Measurements from ENCODE around the gene FRG2. TPM values are rescaled to one million over a fixed set of nuclear protein-coding genes. Genes with fewer than 3 reads are reported as not detected.

The FRG2 gene
- total RNA-seq, 1 donor from 2014 or later, result not detected

GRCh38 chr4:190018201-190018920, 8.7 kb downstream of the FRG2 start:
- Mint-ChIP-seq H3K9me3 (peaks cover 58% of the 10 kb centered on the region), H3K4me3 (no peak overlapping the region), H3K27ac (no peak overlapping the region), H3K4me1 (no peaks in the 10 kb centered on the region), H3K27me3 (ENCODE audit: insufficient read depth, low read depth) (peaks cover 9% of the 10 kb centered on the region), H3K36me3 (no peaks in the 10 kb centered on the region)
- Histone ChIP-seq H3K9me3 (ENCODE audit: low read depth) (no peaks in the 10 kb centered on the region), H3K36me3 (no peaks in the 10 kb centered on the region), H3K4me1 (no peaks in the 10 kb centered on the region), H3F3A (ENCODE audit: low read depth) (no peaks in the 10 kb centered on the region), H4K20me1 (ENCODE audit: low read depth) (no peaks in the 10 kb centered on the region), H3K27me3 (peaks cover 91% of the 10 kb centered on the region), H3K4me2 (peak overlapping the region; percentile 35), H3K79me2 (ENCODE audit: low read depth) (no peaks in the 10 kb centered on the region), H3K9ac (no peak overlapping the region), H3K27ac (no peak overlapping the region), H3K4me3 (peak overlapping the region; percentile 9), H2AFZ (replicated peaks) (no peak overlapping the region)
- TF ChIP-seq EZH2phosphoT487 (IDR thresholded peaks at IDR 0.05) (no peak), EZH2 (IDR thresholded peaks at IDR 0.05) (no peak), CTCF (IDR thresholded peaks at IDR 0.05) (no peak)
- no peak for DNase-seq (ENCODE audit: low spot score)

GRCh38 chr4:190017357-190018200, 9.5 kb downstream of the FRG2 start:
- peak; percentile 39 for DNase-seq (ENCODE audit: low spot score)
- no peaks in the 10 kb centered on the region for H3K36me3 ChIP-seq
- no peaks in the 10 kb centered on the region for H3K4me1 ChIP-seq
- H3K9me3 ChIP-seq (ENCODE audit: low read depth), result no peaks in the 10 kb centered on the region
- H3K27me3 Mint-ChIP-seq (ENCODE audit: insufficient read depth, low read depth), result peaks cover 9% of the 10 kb centered on the region
- H3K36me3 Mint-ChIP-seq, result no peaks in the 10 kb centered on the region
- H3K27me3 ChIP-seq, result peaks cover 94% of the 10 kb centered on the region
- H3K79me2 ChIP-seq (ENCODE audit: low read depth), result no peaks in the 10 kb centered on the region
- no peaks in the 10 kb centered on the region for H3F3A ChIP-seq (ENCODE audit: low read depth)
- H3K27ac Mint-ChIP-seq, result no peak overlapping the region
- peak overlapping the region; percentile 67 for H3K4me2 ChIP-seq
- H3K9me3 Mint-ChIP-seq, result peaks cover 61% of the 10 kb centered on the region
- H2AFZ ChIP-seq (replicated peaks), result no peak overlapping the region
- no peaks in the 10 kb centered on the region for H4K20me1 ChIP-seq (ENCODE audit: low read depth)
- H3K4me3 Mint-ChIP-seq, result no peak overlapping the region
- no peaks in the 10 kb centered on the region for H3K4me1 Mint-ChIP-seq
- peak overlapping the region; percentile 34 for H3K4me3 ChIP-seq
- no peak overlapping the region for H3K9ac ChIP-seq
- H3K27ac ChIP-seq, result no peak overlapping the region
- TF ChIP-seq EZH2phosphoT487 (IDR thresholded peaks at IDR 0.05), result peak; percentile 40
- no peak for TF ChIP-seq CTCF (IDR thresholded peaks at IDR 0.05)
- peak; percentile 59 for TF ChIP-seq EZH2 (IDR thresholded peaks at IDR 0.05)

GRCh38 chr4:190016369-190017289, 10.4 kb downstream of the FRG2 start:
- peaks cover 64% of the 10 kb centered on the region for H3K9me3 Mint-ChIP-seq
- H3K4me1 Mint-ChIP-seq, result no peaks in the 10 kb centered on the region
- H3K4me3 ChIP-seq, result peak overlapping the region; percentile 34
- H3K9me3 ChIP-seq (ENCODE audit: low read depth), result no peaks in the 10 kb centered on the region
- no peaks in the 10 kb centered on the region for H3F3A ChIP-seq (ENCODE audit: low read depth)
- no peak overlapping the region for H3K4me3 Mint-ChIP-seq
- H3K27ac Mint-ChIP-seq, result no peak overlapping the region
- H3K36me3 Mint-ChIP-seq, result no peaks in the 10 kb centered on the region
- peak; percentile 2 for DNase-seq (ENCODE audit: low spot score)
- H3K27me3 Mint-ChIP-seq (ENCODE audit: insufficient read depth, low read depth), result peaks cover 9% of the 10 kb centered on the region
- H3K27ac ChIP-seq, result no peak overlapping the region
- no peaks in the 10 kb centered on the region for H3K36me3 ChIP-seq
- TF ChIP-seq EZH2phosphoT487 (IDR thresholded peaks at IDR 0.05), result no peak
- TF ChIP-seq CTCF (IDR thresholded peaks at IDR 0.05), result no peak
- TF ChIP-seq EZH2 (IDR thresholded peaks at IDR 0.05), result peak; percentile 34
- H3K79me2 ChIP-seq (ENCODE audit: low read depth), result no peaks in the 10 kb centered on the region
- H3K9ac ChIP-seq, result no peak overlapping the region
- no peaks in the 10 kb centered on the region for H3K4me1 ChIP-seq
- H4K20me1 ChIP-seq (ENCODE audit: low read depth), result no peaks in the 10 kb centered on the region
- H2AFZ ChIP-seq (replicated peaks), result no peak overlapping the region
- peaks cover 91% of the 10 kb centered on the region for H3K27me3 ChIP-seq
- H3K4me2 ChIP-seq, result peak overlapping the region; percentile 67
